Right lung (tissue), 5 donors: ENCODE data around the gene METRN. TPM values are rescaled to one million over a fixed set of nuclear protein-coding genes. Genes with fewer than 3 reads are reported as not detected.

Experiments
- DNase-seq, 2 donors: peaks; one replicate each; pipeline ENCODE4 v3.0.0-alpha.2; 2013
- polyA plus RNA-seq, 5 donors: library from polyadenylated mRNA; unstranded; fragments of 120-200 nt; gene quantifications; one replicate each; pipeline versions ENCODE4 v1.2.1 to v1.2.3, GENCODE V29; 2013; ENCODE audit warnings: inconsistent platforms in 1 of 5, low replicate concordance in 1 of 5; ENCODE audit not compliant: insufficient read length in 5 of 5, insufficient read depth in 1 of 5

METRN gene
- polyA plus RNA-seq, 5 donors: 6.7 to 44.0 (median 10.8) TPM

DNA sequence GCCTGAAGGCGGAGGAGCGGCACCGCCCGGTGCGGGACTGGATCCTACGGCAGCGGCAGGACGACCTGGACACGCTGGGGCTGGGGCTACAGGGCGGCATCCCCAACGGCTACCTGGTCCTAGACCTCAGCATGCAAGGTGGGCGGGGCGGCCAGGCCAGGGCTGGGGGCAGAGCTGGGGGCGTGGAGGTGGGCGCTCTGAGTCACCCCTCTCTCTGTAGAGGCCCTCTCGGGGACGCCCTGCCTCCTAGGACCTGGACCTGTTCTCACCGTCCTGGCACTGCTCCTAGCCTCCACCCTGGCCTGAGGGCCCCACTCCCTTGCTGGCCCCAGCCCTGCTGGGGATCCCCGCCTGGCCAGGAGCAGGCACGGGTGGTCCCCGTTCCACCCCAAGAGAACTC lies 53.5 kb downstream of the METRN start:
- no peak for DNase-seq

Other genes starting within 250 kb of the METRN start
- gene CAPN15, start 187.4 kb upstream of the METRN start, polyA plus RNA-seq: 10 to 100 TPM; 13.0 to 39.5 (median 20.8) TPM
- under 1 TPM in 1 of 5 donors, not detected in 4; 0.07 TPM for gene PRR35, start 154.7 kb upstream of the METRN start, polyA plus RNA-seq
- 1 to 10 TPM; 1.5 to 4.9 (median 2.9) TPM for gene NHLRC4, start 148.1 kb upstream of the METRN start, polyA plus RNA-seq
- gene PIGQ, start 145.2 kb upstream of the METRN start, polyA plus RNA-seq: 10 to 100 TPM; 28.8 to 48.1 (median 35.6) TPM
- gene RAB40C, start 125.1 kb upstream of the METRN start, polyA plus RNA-seq: 10 to 100 TPM; 15.3 to 33.7 (median 22.9) TPM
- 1 to 10 TPM in 1 of 5 donors, under 1 TPM in 4; 0.20 to 1.2 (median 0.36) TPM for gene WFIKKN1, start 84.1 kb upstream of the METRN start, polyA plus RNA-seq
- 10 to 100 TPM; 37.9 to 74.1 (median 49.3) TPM for gene METTL26, start 78.8 kb upstream of the METRN start, polyA plus RNA-seq
- gene MCRIP2, start 73.3 kb upstream of the METRN start, polyA plus RNA-seq: 10 to 100 TPM in 3 of 5 donors, 1 to 10 TPM in 2; 6.0 to 16.9 (median 10.4) TPM
- 10 to 100 TPM; 31.5 to 52.8 (median 39.5) TPM for gene WDR90, start 65.8 kb upstream of the METRN start, polyA plus RNA-seq
- 100 to 1,000 TPM in 1 of 5 donors, 10 to 100 TPM in 4; 47.5 to 119 (median 70.3) TPM for gene RHOT2, start 47.0 kb upstream of the METRN start, polyA plus RNA-seq
- 1 to 10 TPM in 2 of 5 donors, under 1 TPM in 3; 0.38 to 1.8 (median 0.81) TPM for gene RHBDL1, start 39.4 kb upstream of the METRN start, polyA plus RNA-seq
- gene STUB1, start 34.7 kb upstream of the METRN start, polyA plus RNA-seq: 100 to 1,000 TPM in 2 of 5 donors, 10 to 100 TPM in 3; 83.8 to 142 (median 96.2) TPM
- gene JMJD8, start 30.8 kb upstream of the METRN start, polyA plus RNA-seq: 10 to 100 TPM; 39.5 to 69.5 (median 43.3) TPM
- 10 to 100 TPM in 3 of 5 donors, 1 to 10 TPM in 2; 7.4 to 15.3 (median 11.7) TPM for gene WDR24, start 24.7 kb upstream of the METRN start, polyA plus RNA-seq
- under 1 TPM; 0.30 to 0.75 (median 0.59) TPM for gene FBXL16, start 9.3 kb upstream of the METRN start, polyA plus RNA-seq
- 10 to 100 TPM in 3 of 5 donors, 1 to 10 TPM in 2; 5.3 to 22.5 (median 10.8) TPM for gene ANTKMT, start 6.0 kb downstream of the METRN start, polyA plus RNA-seq
- 10 to 100 TPM in 1 of 5 donors, 1 to 10 TPM in 4; 1.3 to 13.0 (median 6.3) TPM for gene CCDC78, start 11.3 kb downstream of the METRN start, polyA plus RNA-seq
- 1 to 10 TPM; 2.1 to 7.3 (median 3.5) TPM for gene HAGHL, start 12.0 kb downstream of the METRN start, polyA plus RNA-seq
- 10 to 100 TPM; 16.2 to 25.7 (median 16.8) TPM for gene CIAO3, start 25.9 kb downstream of the METRN start, polyA plus RNA-seq
- gene MSLN, start 45.6 kb downstream of the METRN start, polyA plus RNA-seq: 10 to 100 TPM in 4 of 5 donors, 1 to 10 TPM in 1; 9.5 to 33.2 (median 18.5) TPM
- 10 to 100 TPM in 3 of 5 donors, 1 to 10 TPM in 2; 8.3 to 19.2 (median 10.4) TPM for gene RPUSD1, start 73.3 kb downstream of the METRN start, polyA plus RNA-seq
- gene CHTF18, start 73.5 kb downstream of the METRN start, polyA plus RNA-seq: 10 to 100 TPM; 16.8 to 31.0 (median 25.2) TPM
- under 1 TPM in 1 of 5 donors, not detected in 4; 0.10 TPM for gene GNG13, start 85.6 kb downstream of the METRN start, polyA plus RNA-seq